ENCODE results near the gene GPC6.

GPC6 gene

DNA sequence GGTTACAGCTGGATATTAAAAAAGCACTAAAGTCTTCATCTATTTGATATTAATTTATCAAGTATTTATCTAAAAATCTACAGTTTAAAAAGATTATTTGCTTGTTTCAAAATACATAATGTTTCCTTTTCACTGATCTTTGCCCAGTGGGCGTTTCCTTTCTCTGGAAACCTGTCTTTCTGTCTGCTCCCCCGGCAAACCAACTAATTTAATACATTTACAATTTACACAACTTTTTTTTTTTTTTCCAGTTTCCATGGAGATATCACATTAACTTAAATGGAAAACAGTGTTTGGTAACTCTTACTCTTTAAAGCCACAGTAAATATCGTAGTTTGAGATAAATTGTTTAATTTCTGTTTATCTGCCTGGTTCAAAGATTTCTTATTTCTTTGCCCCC is 5.3 kb downstream of the GPC6 start:
- DNase-seq: no peak

DNA sequence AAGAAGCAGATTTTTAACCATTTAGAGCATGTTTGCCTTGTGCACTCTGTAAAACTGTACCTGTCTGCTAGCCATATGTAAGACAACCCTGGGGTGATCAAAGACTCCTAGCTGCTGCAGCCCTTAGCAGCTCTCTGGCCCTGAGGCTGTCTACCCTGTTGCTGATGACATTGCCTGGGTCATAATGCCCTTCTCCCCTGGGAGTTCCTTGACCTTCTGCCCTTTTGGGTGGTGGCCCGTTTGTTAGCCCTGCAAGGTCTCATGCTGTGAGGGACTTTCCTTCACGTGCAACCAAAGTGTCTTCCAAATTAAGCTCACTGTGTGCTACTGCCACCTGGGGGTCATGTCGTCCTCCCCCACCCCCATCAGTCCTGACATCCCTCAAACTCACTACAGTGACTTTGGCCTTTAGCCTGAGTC is 7.4 kb downstream of the GPC6 start:
- DNase-seq: no peak

DNA sequence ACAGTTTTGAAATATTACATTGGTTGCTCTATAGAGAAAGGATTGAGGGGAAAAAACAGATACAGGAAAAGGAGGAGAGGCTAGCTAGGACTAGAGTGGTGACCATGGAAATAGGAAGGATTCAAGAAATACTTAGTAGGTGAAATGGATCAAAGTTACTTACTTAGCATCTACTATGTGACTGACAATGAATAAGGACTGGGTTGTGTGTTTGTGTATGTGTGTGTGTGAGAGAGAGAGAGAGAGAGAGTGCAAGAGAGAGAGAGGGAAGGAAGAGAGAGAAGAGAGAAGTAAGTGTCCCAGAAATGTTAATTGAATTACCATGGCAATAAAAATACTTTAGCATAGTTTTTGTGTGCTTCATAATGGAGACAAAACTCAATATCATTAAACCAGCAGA is 7.9 kb downstream of the GPC6 start:
- no peak for DNase-seq

DNA sequence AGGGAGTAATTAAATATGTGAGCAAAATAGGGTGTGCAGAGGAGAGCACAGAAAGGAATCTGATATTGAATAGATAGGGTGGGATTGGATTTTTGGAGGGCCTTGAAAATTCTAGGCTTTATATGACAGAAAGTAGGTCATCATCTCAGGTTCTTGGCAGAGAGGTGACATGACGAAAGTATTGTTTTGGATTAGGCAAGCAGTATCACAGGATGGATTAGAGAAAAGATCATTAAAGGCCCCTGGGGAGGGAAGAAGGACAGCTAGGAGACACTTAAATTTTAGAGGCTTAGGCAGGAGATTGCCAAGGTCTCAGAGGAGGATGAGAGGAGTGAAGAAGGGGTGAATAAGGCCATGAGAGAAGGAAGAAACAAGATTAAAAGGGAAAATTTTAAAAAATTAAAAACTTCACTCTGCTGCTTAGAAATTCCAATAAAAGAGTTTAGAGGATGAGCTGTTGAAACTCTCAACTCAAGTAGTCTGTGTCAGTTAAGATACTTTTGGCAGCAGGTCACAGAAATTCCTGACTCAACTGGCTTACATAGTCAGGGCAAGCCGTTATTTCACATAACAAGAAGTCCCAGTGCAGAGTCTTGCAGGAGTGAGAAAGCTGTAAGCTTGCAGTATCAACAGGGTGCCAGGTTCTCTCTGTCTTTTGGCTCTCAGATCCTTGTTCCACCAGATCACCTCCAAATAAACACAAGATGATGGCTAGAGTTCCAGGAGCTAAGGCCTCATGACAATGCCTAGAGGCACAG is 8.8 kb downstream of the GPC6 start:
- no peak for DNase-seq

DNA sequence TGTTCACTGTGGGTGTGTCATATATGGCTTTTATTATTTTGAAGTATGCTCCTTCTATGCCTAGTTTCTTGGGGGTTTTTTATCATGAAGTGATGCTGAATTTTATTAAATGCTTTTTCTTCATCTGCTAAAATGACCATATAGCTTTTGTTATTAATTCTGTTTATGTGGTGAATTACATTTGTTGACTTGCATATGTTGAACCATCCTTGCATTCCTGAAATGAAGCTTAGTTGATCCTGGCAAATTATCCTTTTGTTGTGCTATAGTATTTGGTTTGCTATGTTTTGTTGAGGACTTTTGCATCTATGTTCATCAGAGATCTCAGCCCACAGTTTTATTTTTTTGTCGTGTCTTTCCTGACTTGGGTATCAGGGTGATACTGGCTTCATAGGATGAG is 12.1 kb downstream of the GPC6 start:
- DNase-seq: no peak

DNA sequence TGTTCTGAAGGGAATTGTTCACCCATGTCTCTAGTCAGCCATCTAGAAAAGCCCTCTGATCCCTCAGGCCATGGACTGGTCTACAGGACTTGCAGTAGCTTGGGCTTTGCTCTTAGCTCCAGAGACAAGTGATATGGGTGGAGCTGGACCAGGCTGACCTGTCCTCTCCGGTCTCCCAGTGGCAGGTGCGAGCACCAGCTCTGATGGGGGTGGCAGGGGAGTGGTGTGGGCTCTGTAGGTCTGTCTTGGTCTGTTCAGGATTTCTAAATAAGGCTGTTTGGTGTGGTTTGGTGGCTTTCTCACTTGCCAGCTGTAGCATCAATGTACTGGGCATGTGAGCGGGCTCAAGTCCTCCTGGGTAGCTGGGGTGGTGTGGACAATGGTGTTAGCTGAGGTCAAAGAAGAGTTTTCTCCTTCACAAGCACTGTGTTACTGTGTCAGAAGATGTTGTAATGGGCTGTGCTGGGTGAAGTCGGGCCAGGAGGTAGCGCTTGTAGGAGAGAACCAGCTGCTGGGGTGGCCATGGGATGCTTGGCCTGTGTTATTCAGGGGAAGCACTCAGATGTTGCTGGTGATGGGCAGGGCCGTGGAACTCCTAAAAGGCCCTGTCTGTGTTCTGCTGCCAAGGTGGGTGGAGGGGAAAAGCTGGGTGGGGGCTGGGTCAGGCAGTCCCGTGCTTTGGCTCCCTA is 16.9 kb downstream of the GPC6 start:
- no peak for DNase-seq

DNA sequence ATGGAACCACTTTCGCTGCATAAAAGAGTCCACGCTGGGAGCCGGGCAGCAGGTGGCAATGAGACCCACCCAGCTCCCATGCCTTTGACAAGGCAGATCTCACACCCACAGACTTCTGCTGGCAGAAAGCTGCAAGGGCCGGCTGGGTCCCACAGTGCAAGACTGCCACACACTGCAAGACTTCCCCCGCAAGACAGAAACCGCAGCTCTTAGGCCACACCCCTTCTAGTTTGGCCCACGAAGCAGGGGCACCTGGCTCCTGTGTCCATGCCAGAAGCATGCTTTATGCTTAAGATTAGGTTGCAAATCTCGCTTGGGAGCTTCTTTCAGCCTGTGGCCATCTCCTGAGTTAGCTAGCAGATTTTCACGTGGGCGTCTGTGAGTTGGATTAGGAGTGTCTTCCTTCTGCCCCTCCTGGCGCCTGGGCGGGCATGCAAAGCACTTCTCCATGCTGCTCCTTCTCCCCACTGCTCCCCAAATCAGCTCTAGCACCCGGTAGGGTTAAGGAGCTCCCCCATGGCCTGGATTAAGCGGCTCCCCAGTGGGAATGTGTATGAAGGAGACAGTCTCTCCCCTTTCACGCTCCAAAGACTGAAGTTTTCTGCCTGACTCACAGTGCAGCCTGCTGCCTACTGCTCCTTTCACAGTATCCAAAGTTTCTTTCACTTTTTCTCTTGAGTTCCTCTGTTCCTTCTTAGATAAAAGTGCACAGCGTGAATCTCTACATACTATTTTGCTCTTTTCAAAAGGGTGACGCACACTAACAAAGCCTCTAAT is 17.7 kb downstream of the GPC6 start:
- DNase-seq: no peak

DNA sequence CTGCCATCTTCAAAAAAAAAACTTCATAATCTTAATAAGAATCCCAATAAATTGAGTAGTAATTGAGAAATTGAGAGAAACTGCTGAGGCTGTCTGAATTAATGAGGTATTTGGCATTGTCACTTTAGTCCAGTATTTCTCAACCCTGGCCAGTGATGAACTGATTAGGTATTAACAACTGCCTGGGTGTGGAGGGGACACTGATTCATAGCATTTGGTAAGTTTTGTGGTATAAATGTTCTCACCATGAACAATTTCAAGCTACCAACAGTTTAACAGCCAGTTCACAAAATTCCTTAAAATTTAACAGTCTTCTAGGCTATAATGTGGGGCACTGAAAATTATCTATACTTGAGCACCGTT is 18.3 kb downstream of the GPC6 start:
- no peak for DNase-seq

DNA sequence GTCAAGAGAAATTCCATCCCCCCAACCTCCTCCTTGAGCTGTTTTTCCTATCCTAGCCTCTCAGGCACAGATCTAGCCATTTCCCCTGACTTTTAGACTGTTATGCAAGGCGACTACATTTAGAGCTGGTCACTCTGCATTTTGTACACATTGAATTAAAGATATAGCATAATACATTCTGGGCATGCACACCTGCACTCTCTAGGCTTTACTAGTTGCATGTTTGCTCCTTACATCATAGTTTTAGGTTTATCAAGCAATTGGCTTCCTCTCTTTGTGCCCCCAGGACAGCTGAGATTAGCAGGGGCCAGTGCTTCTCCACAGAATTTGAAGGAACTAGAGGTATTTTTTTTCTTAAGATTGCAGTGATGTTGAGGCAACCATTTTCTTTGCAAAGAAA is 19.5 kb downstream of the GPC6 start:
- DNase-seq: no peak

DNA sequence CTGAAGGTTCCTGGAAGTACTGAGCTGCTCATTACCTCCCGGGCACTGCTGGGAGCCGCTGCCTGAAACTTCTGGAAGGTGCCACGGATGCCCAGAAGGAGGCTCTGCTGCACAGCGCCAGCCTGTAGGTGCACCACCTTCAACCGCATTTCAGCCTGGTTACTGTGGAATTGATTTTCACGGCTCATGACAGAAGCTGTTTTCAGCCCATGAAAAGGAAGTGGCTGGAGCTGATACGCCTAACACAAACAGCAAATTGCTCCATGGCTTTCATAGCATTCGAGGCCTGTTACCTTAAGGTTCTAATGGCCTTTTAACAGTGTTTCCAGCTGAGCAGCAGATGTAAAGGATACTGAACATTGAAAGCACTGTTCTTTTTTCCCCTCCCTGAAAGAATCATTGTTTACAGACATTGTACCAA is 22.0 kb downstream of the GPC6 start:
- DNase-seq: no peak

DNA sequence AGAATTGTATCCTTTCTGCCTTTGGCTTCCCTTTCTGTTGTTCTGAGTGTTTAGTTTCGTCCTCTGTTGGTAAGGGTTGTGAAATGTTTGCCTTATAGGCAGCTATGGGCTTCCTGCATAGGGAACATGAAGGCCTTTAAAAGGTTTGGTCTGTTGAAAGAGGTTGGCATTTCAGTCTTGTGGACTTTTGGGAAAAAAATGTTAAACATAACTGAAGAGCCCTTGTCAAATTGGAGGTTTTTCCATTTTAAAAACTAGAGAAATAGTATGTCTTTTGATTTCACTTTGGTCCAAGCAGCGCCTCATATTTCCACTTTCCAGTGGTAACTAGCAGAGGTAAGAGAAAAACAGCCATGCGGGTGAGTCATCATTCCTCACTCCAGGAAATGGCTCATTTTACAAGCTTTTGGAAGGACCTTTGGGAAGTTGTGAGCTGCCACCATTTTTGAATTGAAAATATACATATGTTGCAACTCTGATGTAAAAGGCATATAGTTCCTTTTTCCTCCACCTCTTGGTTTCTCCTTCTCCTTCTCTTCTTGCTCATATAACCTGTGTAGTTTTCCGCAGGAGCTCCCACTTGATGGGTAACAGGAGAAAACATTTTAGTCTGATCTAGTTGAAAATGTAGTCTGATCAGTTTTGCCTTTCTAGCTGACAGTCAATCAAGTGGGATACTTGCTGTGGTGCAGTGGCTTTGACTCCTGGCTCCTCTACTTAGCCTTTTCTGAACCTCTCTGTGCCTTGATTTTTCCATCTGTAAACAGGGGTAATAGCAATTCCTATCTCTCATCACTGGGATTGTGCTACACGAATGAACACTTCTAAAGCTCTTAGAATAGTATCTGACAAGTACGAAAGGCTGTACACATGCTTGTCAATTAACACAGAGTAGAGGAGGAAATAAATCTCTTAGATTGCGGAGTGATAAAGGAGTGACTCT is 23.0 kb downstream of the GPC6 start:
- DNase-seq: no peak

DNA sequence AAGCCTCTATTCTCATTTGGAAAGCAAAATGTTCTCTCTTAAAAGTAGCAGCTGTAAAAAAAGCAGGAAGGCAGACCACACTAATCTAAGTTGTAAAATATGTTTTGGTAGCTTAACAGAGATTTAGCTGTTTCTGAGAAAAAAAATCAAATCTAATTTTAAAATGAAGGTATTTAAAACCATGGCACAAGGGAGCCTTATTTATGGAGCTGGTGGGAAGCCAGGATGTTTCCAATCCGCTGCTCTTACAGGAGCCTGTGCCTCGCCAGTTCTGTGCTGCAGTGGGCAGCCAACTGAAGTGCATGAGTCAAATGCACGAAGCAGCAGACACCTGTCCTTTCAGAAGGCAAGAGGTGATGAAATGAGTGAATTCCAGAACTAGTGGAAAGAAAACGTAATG is 28.2 kb downstream of the GPC6 start:
- no peak for DNase-seq

DNA sequence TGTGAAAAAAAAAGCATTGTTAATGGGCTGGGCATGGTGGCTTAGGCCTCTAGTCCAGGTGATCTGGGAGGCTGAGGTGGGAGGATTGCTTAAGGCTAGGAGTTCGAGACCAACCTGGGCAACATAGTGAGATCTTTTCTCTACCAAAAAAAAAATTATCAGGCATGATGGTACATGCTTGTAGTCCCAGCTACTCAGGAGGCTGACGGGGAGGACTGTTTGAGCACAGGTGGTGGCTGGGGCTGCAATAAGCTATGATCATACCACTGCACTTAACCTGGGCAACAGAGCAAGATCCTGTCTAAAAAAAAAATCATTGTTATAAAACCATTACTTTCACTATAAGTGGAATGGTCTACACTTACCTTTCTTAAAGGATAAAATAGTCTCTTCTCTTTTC is 30.4 kb downstream of the GPC6 start:
- no peak for DNase-seq

DNA sequence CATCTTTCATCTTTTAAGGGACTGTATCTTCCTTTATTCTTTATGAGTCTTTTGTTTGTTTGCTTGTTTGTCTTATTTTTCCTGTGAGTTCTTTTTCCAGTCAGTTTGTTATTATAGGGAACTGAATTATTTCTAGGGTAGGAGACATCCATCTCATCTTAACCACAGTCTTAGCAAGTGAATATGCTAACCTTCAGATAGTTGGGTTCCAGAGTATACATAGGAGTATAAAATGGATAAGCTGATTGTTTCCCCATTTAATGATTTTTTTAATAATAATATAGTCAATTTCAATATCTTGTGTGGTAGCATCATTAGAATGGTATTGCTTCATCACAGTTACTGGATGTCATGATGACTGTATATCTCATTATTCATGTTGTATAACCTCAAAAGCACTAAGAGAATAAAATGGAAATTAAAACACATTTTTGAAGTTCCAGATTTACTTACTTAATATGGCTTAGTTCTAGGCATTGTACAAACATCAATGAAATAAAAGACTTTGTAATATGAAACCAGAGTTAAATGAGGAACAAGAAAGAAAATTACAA is 33.0 kb downstream of the GPC6 start:
- no peak for DNase-seq

DNA sequence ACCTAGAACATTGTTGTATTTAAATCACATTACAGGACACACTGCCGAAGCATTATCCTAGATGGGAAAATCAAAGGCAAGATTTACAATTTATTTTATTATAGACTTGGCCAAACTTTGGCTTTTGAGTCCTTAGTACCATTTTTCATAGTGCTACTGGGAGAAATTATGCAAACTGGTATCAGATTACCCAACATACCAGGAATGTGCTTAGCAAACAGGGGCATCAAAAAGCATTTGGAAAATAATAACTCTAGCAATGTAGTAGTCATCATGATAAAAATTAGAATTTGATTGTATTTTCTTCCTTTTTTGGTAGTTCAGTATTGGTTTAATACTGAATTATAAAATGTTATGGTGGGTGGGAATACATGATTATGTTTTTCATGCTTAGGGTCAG is 34.0 kb downstream of the GPC6 start:
- no peak for DNase-seq

DNA sequence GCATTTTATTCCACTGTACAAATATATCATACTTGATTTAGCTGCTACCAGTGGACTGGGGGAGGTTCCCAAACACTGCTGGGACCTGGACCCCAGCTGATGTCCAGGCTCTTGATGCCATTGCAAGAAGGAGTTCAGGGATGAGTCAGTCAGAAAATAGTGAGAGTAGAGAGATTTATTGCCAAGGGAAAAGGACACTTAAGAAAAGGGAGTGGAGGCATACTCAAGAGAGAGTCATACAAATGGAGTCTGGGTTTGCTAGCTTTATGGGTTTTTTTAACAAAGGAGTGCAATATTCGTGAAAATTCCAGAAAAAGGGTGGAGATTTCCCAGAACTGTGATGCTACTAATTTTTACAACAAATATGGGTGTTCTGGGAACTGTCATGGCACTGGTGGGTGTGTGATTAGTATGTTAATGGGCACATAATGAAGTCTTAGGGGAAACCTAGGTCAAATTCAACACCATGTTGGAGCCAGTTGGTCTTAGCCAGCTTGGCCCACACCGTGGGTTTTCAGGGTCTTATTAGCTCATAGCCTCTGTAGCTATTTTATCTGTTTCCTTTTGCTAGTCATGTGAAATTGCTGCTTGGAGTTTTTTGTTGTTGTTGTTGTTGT is 36.2 kb downstream of the GPC6 start:
- no peak for DNase-seq

DNA sequence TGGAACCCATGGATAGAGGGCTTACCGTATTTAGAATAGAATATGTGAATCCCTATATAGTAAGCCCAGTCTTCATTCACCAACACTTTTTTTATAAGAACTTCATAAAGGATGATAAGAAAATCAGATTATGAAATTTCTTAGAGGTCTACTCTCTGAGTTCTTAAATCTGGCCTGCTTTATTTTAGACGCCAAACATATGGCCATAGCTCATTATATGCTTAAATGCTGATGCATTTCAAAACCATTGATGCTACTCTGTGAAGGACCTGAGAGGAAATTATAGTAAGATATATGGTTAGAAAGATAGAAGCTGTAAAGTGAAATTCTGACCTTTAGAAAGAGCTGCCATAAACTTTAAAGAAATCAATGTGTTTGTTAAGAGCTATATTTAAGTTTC is 38.3 kb downstream of the GPC6 start:
- DNase-seq: no peak

DNA sequence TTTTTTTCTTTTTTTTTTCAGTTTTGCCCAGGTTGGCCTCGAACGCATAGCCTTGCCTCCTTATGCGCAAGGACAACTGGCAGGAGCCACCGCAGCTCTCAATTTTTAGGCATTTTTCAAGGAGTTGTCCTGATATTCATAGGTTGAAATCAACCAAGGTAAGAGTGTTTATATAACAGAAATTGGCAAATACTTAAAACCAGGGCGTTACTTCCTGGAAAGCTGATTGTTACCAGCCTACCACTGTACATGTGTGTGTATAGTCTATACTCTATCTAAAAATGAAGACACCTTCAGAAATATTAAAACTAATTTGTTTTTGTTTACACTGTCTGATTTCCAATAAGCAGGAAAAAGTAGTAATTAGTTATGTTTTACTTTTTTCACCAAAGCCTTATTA is 39.2 kb downstream of the GPC6 start:
- DNase-seq: no peak

DNA sequence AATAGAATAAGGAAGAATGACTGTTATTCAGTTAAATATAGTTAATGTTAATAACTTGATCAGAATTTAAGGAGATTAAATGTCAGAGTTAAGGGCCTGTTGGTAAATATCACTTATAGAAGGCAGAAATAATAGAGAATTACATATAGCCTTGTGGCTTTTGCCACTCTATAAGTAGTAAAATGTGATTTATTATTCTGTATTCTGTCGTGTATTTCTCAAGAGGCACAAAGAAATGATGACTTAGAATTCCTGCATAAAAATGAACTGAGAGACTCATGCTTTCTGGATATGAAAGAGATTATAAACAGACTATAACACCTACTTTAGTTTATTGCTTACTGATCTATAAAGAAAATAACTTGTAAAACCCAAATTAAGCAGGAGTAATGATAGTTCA is 40.1 kb downstream of the GPC6 start:
- DNase-seq: no peak

DNA sequence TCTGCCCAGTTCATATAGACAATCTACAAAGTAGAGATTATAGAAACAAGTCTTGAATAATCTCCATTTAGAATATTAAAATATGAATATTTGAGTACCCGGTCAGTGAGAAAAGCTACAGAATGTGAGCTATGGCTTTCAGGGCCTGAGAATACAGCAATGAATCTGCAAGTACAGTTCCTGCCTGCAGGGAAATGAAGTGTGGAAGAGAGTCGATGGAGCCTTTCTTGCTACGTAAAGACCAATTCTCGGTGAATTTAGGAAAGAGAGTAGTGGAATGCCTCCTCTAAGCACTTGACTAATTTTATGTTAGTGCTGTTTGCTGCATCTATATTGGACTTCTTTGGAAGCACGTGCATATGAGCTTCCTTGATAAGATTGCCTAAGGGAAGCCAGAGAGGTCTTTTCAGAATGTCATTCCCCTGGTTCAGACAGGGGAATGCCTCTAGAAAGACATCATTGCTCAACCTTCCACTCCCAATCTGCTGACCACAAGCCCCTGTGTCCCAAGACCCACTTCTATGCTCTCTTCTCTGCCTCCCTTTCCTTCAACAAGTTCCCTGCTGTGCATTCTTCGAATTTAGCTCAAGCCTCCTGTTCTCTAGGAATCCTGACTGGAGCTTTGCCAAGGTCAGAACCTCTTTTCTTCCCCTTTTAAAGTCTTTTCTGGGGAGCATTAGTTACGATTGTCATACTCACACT is 41.9 kb downstream of the GPC6 start:
- DNase-seq: no peak
